Activated CD8-positive, alpha-beta T cell treated with anti-CD3 and anti-CD28 coated beads for 36 hours (primary cell): ENCODE data around the gene CCDC61. TPM values are rescaled to one million over a fixed set of nuclear protein-coding genes. Genes with fewer than 3 reads are reported as not detected.

ENCODE experiments used
- ATAC-seq: fragments of 200-7000 bp; cut with Tn5 transposase; one replicate; pipeline ENCODE4 v1.10.0; 2021; ENCODE audit warnings: mild to moderate bottlenecking, moderate library complexity
- CTCF ChIA-PET: fragments of 350-600 bp; sonication (Branson Sonifier 250); formaldehyde crosslinking; loops from one replicate; lab custom pipeline; 2021; ENCODE audit warnings: antibody characterized with exemption; lab: Charles Lee
- POLR2A ChIA-PET: fragments of 350-600 bp; sonication (Branson Sonifier 250); formaldehyde crosslinking; loops from one replicate; lab custom pipeline; 2021; ENCODE audit warnings: antibody characterized with exemption; lab: Charles Lee
- DNase-seq: peaks from one replicate; pipeline ENCODE4 v3.0.0-alpha.2; 2020
- H3K27ac Mint-ChIP-seq: one replicate; pipeline ENCODE4 v1.8.0; 2021; ENCODE audit warnings: mild to moderate bottlenecking, mixed read lengths
- H3K27me3 Mint-ChIP-seq: one replicate; pipeline ENCODE4 v1.8.0; 2021; ENCODE audit warnings: mixed read lengths
- H3K36me3 Mint-ChIP-seq: one replicate; pipeline ENCODE4 v1.8.0; 2021; ENCODE audit warnings: low read depth, mixed read lengths
- H3K4me1 Mint-ChIP-seq: one replicate; pipeline ENCODE4 v1.8.0; 2021; ENCODE audit warnings: low read depth, mixed read lengths
- H3K4me3 Mint-ChIP-seq: one replicate; pipeline ENCODE4 v1.8.0; 2021; ENCODE audit warnings: mild to moderate bottlenecking, moderate library complexity, mixed read lengths
- H3K9me3 Mint-ChIP-seq: one replicate; pipeline ENCODE4 v1.8.0; 2021; ENCODE audit warnings: mixed read lengths
- CTCF ChIP-seq: fragments of 200-600 bp; IDR thresholded peaks from one replicate; pipeline ENCODE4 v1.8.0; 2022; ENCODE audit warnings: antibody characterized with exemption, mild to moderate bottlenecking
- intact Hi-C: fragments of 100-400 bp; cut with micrococcal nuclease; formaldehyde crosslinking; loops from one replicate; pipeline ENCODE4 v1.10.0; 2022
- total RNA-seq, 2 experiments: library from RNA; stranded (reverse); gene quantifications; one replicate each; pipeline ENCODE4 v1.2.3, GENCODE V29; 2021

CCDC61 gene
- total RNA-seq, 2 experiments from 2014 or later = 26.9 to 29.2 TPM

- POLR2A ChIA-PET = no interaction called here
- H3K4me3 Mint-ChIP-seq = no peak overlapping the region
- peaks cover 16% of the 10 kb centered on the region for H3K4me1 Mint-ChIP-seq
- no peak for DNase-seq
- intact Hi-C loops = no loop called here
- ATAC-seq = no peak
- H3K36me3 Mint-ChIP-seq = peaks cover 5% of the 10 kb centered on the region
- no peak for TF ChIP-seq CTCF
- H3K9me3 Mint-ChIP-seq = no peaks in the 10 kb centered on the region
- no peak overlapping the region for H3K27ac Mint-ChIP-seq
- H3K27me3 Mint-ChIP-seq = peaks cover 11% of the 10 kb centered on the region
- CTCF ChIA-PET = interaction anchor here (0.9 to 5.8 kb wide), 6 partner anchors 11 to 250 kb away, joined by 3 to 47 read pairs (median 4); partner anchors contain the start of genes CCDC61 and MYPOP
Measured at GRCh38 chr19:46017874-46018675, 22.8 kb downstream of the CCDC61 start.

GRCh38 chr19:46018729-46019251, 23.5 kb downstream of the CCDC61 start:
- Mint-ChIP-seq H3K9me3 (no peaks in the 10 kb centered on the region), H3K36me3 (peaks cover 5% of the 10 kb centered on the region), H3K27ac (no peak overlapping the region), H3K4me1 (peaks cover 16% of the 10 kb centered on the region), H3K27me3 (peaks cover 11% of the 10 kb centered on the region), H3K4me3 (no peak overlapping the region)
- ChIA-PET POLR2A (no interaction called here), CTCF (interaction anchor here (0.9 to 5.8 kb wide), 2 partner anchors 10 to 24 kb away, joined by 3 to 47 read pairs; partner anchors contain the start of gene CCDC61)
- ATAC-seq (no peak), DNase-seq (no peak)
- intact Hi-C loops = no loop called here
- no peak for TF ChIP-seq CTCF

GRCh38 chr19:46019270-46019669, 24.0 kb downstream of the CCDC61 start:
- CTCF ChIA-PET = interaction anchor here (0.9 to 5.8 kb wide), 2 partner anchors 9 to 24 kb away, joined by 3 to 47 read pairs; partner anchors contain the start of gene CCDC61

GRCh38 chr19:46020819-46021125, 25.5 kb downstream of the CCDC61 start:
- CTCF ChIA-PET = interaction anchor here (0.7 to 5.8 kb wide), 3 partner anchors 8 to 245 kb away, joined by 3 to 47 read pairs (median 3); no protein-coding TSS in a partner anchor
- TF ChIP-seq CTCF = no peak
- Mint-ChIP-seq H3K36me3 (no peaks in the 10 kb centered on the region), H3K4me3 (no peak overlapping the region), H3K4me1 (peaks cover 8% of the 10 kb centered on the region), H3K27me3 (peaks cover 6% of the 10 kb centered on the region), H3K27ac (no peak overlapping the region), H3K9me3 (no peaks in the 10 kb centered on the region)
- POLR2A ChIA-PET = no interaction called here
- intact Hi-C loops = loop anchor here (10.0 kb wide), 2 partner anchors 54 to 164 kb away; no protein-coding TSS in a partner anchor
- no peak for DNase-seq
- no peak for ATAC-seq

More at GRCh38 chr19:46019270-46019669, 24.0 kb downstream of the CCDC61 start:
- TF ChIP-seq CTCF = no peak
- Mint-ChIP-seq H3K27me3 (peaks cover 14% of the 10 kb centered on the region), H3K27ac (no peak overlapping the region), H3K9me3 (no peaks in the 10 kb centered on the region), H3K36me3 (peaks cover 5% of the 10 kb centered on the region), H3K4me3 (no peak overlapping the region), H3K4me1 (peaks cover 16% of the 10 kb centered on the region)
- no peak for DNase-seq
- POLR2A ChIA-PET = interaction anchor here (1.0 kb wide), 1 partner anchor 16 kb away, joined by 3 read pairs; no protein-coding TSS in a partner anchor
- ATAC-seq = no peak
- intact Hi-C loops = no loop called here
